Measurements from ENCODE around the gene VGF.

- TF ChIP-seq CTCF (conservative IDR thresholded peaks at IDR 0.05; ENCODE audit: low read length), result no peak
- no peak for TF ChIP-seq EZH2phosphoT487 (IDR thresholded peaks at IDR 0.05; ENCODE audit: borderline replicate concordance, low read depth, low read length)
Measured at GRCh38 chr7:101137651-101138212, 27.6 kb downstream of the VGF start.

All from OCI-LY7 (cell line).